ENCODE results near the gene CCT8.

Gene CCT8

GRCh38 chr21:29085106-29085752, 11.8 kb upstream of the CCT8 start:
- H3K4me3 ChIP-seq (ENCODE audit: low read depth, low read length) = no peak overlapping the region
- TF ChIP-seq CTCF (IDR thresholded peaks at IDR 0.05; ENCODE audit: borderline replicate concordance, insufficient read depth, low read depth, low read length) = no peak

DNA sequence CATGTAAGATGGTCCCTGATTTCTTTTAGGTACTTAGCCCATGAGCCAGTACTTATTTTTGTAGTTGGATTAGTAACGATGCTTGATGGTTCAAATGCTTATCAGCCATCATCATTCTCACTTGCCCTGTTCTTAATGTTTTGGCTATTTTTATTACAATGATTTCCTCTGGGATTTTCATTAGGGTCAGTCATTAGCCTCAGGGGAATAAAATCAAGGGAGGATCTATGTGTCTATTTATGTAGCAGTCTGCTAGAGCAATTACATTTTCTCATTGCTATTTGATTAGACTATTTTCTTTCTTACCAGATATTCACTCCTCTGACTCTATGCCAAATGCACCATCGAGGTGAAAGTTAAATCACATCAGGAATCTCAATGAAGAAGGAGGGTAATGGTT, 10.9 kb upstream of the CCT8 start:
- TF ChIP-seq CTCF (IDR thresholded peaks at IDR 0.05; ENCODE audit: borderline replicate concordance, insufficient read depth, low read depth, low read length) = no peak

GRCh38 chr21:29083306-29083705, 9.9 kb upstream of the CCT8 start:
- no peak overlapping the region for H3K4me3 ChIP-seq (ENCODE audit: low read depth, low read length)
- TF ChIP-seq CTCF (IDR thresholded peaks at IDR 0.05; ENCODE audit: borderline replicate concordance, insufficient read depth, low read depth, low read length) = no peak

More for the DNA sequence above, 10.9 kb upstream of the CCT8 start:
- H3K4me3 ChIP-seq (ENCODE audit: low read depth, low read length) = no peak overlapping the region

DNA sequence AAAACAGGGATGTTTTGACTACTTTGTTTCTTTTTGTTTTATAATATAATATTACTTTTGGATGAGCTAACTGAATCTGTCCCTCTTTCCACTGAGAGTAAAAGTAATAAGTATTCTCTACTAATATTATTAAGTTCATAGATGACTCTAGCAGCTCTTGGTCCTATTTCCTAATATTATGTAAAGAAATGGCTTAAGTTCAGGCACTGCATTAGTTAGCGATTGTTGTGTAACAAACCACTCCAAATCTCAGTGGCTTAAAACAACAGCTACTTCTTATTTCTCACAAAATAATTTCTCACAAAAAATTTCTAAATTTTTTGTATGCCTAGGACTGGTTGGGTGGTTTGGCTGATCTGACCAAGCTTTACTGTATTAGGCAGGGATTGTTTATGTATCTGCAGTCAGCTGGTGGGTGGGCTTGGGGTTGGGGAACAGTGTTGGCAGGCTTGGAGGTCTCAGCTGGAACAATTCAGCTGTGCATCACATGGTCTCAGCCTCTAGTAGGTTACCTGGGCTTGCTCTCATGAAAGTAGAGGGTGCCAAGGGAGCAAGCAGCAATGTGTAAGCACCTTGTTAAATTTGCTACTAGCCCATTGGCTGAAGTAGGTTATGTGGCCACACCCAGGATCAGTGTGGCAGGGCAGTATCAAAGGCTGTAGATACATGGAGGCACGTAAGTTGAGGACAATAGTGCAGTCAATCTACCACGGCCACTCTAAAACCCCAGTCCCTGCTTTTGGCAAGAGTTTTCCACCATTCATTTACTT, 8.8 kb upstream of the CCT8 start:
- no peak for TF ChIP-seq CTCF (IDR thresholded peaks at IDR 0.05; ENCODE audit: borderline replicate concordance, insufficient read depth, low read depth, low read length)

DNA sequence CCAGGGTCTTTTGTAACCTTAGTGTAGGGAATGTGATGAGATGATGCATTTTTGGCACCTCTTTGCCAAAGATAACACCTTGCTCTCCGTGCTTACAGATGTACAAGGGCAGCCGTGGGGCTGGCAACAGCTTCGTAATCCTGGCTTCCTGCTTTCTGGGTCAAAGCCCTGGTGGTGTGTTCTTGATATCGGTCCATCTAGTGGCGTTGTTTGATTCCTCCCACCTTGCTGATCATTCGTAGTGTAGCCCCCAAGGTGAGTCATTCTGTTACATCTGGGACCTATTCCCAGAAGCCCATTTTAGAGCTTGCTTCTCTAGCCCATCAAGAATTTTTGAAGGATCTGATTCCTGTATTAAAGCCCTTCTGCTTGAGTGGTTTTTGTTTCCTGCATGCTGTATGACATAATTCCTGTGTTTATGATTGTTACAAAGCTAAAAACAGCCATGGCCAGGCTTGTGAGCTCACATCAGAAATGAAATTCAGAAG, 7.0 kb upstream of the CCT8 start:
- H3K4me3 ChIP-seq (ENCODE audit: low read depth, low read length) = no peak overlapping the region
- TF ChIP-seq CTCF (IDR thresholded peaks at IDR 0.05; ENCODE audit: borderline replicate concordance, insufficient read depth, low read depth, low read length) = no peak

More for the DNA sequence above, 8.8 kb upstream of the CCT8 start:
- H3K4me3 ChIP-seq (ENCODE audit: low read depth, low read length) = no peak overlapping the region

- H3K4me3 ChIP-seq (ENCODE audit: low read depth, low read length) = no peak overlapping the region
- no peak for TF ChIP-seq CTCF (IDR thresholded peaks at IDR 0.05; ENCODE audit: borderline replicate concordance, insufficient read depth, low read depth, low read length)
These were observed 5.7 kb upstream of the CCT8 start for GRCh38 chr21:29078869-29079767.
